HG02759 (cell line): ENCODE results near the gene TFF1.

Experiments used
- ATAC-seq: cut with Tn5 transposase; IDR thresholded peaks from one replicate; pipeline ENCODE4 v1.9.1; 2021; ENCODE audit warnings: mild to moderate bottlenecking, moderate library complexity; ENCODE audit not compliant: unreplicated experiment

TFF1 gene

DNA sequence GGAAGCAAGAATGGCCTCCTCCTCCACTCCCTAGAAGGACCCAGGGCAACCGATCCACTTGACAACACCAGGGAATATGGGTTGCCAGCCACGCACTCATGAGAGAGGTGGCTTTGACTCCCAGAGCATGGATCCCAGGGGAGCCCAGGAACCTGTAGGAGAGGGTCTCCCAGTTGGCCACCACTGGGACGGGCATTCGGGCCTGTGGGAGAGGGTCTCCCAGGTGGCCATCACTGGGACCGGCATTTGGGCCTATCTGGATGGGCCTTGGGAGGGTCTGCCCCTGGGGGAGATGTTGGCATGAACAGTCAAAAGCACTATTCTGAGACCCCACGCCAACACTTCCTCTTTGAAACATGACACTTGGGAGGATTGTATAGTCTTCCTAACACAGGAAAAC, 565 bp downstream of the TFF1 start:
- ATAC-seq = no peak

DNA sequence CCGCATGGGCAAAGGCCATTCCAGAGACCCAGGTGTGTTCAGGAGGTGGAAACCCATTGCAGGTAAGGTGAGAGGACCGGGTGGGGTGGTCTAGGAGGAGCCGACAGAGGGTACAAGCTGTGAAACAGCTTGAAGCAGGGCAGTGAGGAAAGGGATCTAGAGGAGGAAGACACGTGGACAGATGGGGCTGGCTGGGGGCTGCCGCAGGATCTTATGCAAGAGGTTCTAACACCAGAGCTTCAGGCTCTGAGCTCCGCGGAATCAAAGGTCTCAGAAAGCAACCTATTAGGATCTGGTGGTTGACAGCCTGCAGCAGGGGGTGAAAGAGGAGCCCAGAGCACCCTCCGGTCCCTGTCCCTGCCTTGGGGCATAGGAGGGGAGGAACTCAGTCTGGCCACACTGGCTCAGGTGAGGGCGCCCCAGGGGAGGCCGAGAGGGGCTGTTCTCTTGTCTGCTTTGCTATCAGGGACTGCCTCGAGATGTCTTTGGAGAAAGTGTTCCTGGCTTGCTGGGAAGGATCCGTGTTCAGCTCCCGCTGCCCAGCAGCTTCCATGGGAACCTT, 1.9 kb downstream of the TFF1 start:
- ATAC-seq = no peak

DNA sequence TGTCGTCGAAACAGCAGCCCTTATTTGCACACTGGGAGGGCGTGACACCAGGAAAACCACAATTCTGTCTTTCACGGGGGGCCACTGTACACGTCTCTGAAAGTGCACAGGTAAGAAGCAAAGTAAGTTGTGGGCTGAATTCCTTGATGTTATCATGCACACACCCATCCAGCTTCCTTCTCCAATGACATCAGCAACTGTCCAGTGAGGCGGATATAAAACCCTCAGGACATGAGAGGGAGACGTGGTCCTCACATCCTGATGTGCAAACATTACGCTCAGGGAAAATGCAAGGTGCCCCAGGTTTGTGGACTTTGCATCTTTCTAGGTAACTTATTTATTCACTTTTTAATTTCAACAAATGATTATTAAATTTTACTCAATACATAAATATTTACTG, 3.0 kb downstream of the TFF1 start:
- no peak for ATAC-seq

DNA sequence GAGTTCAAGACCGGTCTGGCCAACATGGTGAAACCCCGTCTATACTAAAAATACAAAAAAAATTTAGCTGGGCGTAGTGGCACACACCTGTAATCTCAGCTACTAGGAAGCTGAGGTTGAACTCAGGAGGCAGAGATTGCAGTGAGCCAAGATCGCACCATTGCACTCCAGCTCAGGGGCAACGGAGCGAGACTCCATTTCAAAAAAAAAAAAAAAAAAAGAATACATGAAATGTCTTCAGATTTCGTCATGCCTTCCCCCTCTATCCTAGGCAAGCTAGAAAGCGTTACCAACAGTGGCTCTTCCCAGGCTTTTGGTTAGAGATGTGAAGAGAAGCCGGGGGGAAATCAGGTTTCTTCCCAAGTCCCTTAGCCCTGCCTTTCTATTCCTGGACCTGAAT, 3.6 kb downstream of the TFF1 start:
- no peak for ATAC-seq

DNA sequence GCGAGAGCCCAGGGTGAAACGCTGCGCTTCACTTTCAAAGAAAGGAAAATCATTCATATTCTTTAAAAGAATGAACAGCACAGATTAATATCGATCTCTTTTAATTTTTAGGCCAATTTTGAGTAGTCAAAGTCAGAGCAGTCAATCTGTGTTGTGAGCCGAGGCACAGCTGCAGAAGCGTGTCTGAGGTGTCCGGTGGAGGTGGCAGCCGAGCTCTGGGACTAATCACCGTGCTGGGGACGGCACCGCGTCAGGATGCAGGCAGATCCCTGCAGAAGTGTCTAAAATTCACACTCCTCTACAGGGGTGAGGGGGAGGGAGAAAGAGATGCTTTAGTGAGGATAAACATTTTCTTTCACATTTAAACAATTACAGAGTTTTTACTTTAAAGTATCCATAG, 4.1 kb downstream of the TFF1 start:
- no peak for ATAC-seq

DNA sequence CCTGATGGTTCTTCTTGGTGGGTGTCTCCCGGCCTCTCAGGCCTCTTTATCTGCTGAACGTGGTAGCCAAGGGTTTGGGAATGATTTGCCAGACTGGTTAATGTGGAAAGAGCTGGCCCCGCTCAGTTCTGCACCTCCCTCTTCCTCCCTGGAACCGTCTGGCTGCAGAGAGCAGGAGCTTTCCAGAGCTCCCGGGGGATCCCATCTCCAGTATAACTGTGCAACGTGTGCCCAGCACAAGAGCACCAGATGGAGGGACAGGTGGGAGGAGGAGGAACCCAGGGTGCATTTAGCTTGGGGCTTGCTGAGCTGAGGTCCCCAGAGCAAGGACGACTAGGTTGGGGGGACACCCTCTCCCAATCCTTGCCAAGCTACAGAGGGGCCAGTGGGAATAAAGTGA, 5.0 kb downstream of the TFF1 start:
- no peak for ATAC-seq

DNA sequence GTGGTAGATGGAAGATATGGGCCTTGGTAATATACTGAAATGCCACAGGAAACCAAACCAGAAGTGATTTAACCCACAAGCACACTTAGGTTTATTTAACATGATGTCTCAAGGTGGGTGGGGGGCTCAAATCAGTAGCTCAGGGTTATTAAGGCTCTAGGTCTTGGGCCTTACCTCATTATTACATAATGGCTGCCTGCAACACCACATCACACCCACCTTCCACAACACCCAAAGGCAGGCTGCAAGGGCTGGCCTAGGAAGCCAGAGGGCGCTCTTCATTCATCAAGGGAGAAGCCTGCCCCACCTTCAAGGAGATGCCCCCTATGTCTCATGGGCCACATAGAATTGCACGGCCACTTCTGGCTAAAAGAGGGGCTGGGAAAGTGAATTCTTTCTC, 6.0 kb downstream of the TFF1 start:
- no peak for ATAC-seq

DNA sequence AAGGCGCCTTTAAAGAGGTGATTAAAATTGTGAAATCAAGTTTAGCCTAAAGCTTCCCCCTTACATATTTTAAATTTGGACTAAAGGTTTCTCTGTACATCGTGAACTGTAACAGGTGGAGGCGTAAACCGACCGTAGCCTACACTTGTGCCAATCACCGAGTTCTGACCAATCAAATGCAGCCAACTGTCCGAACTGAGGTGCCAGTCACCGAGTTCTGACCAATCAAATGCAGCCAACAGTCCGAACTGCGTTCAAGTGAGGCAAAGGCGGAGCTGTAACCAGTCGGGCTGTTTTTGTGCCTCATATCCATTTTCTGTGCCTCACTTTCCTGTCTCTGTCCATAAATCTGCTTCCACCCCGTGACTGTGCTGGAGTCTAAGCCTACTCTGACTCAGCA, 7.4 kb downstream of the TFF1 start:
- ATAC-seq = no peak

DNA sequence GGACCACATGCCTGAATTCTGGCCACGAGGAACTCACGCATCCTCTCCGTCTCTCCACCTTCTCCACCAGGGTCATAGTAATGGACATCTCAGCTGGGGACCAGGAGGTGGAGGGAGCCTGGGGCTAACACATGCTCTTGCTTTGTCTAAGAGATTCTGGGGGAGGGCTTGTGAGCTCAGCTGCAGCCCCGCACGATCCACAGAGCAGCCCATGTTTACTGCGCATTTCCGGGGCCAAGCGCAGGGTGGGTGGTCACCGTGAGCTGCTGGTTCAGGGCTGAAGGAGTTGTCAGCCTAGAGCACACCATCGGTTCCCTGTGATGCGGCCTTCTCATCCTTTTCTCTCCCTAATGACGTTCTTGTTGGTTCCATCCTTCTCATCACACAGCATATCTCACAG, 8.1 kb downstream of the TFF1 start:
- no peak for ATAC-seq

DNA sequence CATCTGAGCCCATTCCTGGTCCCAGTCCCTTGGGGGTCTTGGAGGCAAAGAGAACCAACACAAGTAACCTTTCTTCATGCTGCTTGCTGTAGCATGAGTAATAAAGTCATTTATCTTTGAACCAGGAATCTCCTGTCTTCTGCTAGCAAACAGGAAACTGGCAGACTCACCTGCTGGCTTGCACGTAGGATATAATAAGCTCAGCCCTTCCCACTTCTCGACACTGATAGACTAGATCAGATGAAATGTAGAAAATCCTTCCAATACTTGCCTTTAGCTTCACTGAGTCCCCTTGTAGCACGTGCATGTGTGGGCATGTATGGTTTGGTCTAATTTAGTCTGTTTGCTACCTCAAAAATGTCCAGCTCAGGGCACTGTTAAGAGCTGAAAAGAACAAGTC, 9.0 kb downstream of the TFF1 start:
- ATAC-seq = no peak

DNA sequence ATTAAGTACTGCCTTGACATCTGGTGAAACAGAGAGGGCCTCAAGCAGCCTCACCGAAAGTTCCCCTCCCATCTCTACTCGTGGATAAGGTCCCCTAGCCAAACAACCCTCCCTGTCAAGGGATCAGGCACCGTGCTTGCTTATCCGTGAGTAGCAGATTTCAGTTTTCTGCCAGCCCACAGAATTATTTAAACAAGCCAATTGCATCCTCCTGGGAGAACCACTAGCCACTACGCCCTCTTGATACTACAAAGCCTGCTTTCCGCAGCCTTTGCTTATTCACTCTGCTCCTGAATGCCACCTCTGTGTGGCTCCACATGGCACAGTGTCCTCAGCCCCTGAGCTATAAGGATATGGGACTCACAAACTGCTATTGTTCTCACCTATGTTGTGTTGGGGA, 9.7 kb downstream of the TFF1 start:
- no peak for ATAC-seq

DNA sequence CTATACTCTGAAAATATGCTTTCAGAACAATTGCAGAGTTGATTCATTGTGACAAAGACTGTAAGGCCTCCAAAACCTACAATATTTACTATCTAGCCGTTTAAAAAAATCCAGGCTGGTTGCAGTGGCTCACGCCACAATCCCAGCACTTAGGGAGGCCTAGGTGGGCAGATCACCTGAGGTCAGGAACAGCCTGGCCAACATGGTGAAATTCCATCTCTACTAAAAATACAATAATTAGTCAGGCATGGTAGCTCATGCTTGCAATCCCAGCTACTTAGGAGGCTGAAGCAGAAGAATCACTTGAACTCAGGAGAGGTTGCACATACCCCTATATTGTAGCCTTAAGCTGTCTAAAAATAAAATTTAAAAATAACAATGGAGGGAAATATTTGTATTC, 10.3 kb downstream of the TFF1 start:
- ATAC-seq = no peak

DNA sequence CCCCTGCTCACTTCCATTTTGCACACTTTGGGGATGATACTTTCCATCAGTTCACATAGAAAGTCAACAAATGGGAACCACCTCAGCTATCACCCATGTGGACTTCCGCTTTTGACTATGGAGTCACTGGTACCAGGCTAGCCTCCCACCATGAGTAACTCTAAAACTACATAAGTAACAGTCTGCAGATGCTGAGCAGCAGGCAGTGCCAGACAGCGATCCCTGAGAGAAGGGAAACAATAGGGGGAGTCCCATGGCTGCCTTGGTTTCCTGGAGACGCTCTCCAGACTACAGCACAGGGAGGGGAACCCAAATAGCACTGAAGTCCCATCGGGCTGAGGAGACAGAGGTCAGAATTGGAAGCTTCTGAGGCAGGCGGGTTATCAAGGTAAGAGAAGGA, 12.7 kb downstream of the TFF1 start:
- ATAC-seq = no peak

DNA sequence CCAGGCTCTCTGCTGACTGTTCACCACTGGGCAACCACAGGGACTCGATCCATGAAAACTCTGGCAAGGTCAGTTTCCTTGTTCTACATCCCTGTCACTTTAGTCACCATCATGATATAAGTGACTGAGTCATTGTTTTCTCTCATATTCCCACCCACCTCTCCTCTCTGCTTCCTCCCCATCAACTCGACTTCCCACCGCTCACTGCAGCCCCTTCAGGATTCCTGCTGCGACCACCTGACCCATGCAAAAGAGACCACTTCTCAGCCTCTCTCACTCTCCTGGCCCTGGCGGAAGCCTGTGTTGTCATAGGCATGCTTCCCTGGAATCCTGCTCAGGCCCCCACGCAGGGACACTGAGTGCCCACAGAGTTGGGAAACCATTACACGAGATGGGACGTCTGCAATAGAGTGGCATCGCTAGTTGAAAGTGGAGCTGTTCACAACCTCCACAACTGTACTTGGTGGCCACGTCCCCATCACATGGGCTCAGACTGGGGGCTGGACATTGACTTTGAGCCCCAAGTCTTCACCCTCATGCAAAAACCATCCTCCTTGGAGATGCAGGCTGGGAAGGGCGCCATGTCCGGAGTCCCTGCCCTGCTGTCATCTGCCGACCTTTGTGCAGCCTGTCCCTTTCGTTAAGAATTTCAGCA, 13.8 kb downstream of the TFF1 start:
- ATAC-seq = no peak

DNA sequence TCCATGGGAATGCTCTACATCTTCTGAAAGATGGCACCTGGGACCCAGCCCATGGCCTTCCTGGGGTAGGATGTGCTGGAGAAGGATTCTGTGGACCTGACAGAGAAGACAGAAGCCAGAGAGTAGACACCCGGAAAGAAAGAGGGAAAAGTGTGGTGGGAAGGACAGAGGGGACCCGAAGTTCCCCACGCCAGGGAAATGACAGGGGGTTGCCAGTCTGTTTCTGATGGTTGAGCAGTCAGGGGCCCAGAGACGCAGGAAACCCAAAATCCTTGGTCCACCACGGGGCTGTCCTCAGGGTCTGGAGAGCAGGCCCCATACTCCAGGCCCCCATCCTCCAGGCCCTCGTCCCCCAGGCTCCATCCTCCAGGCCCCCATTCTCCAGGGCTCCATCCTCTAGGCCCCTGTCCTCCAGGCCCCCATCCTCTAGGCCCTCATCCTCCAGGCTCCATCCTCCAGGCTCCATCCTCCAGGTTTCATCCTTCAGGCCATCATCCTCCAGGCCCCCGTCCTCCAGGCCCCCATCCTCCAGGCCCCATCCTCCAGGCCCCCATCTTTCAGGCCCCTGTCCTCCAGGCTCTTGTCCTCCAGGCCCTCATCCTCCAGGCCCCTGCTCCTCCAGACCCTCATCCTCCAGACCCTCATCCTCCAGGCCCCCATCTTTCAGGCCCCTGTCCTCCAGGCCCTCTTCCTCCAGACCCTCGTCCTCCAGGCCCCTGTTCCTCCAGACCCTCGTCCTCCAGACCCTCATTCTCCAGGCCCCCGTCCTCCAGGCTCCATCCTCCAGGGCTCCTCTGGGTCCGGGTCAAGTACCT, 14.5 kb downstream of the TFF1 start:
- no peak for ATAC-seq

DNA sequence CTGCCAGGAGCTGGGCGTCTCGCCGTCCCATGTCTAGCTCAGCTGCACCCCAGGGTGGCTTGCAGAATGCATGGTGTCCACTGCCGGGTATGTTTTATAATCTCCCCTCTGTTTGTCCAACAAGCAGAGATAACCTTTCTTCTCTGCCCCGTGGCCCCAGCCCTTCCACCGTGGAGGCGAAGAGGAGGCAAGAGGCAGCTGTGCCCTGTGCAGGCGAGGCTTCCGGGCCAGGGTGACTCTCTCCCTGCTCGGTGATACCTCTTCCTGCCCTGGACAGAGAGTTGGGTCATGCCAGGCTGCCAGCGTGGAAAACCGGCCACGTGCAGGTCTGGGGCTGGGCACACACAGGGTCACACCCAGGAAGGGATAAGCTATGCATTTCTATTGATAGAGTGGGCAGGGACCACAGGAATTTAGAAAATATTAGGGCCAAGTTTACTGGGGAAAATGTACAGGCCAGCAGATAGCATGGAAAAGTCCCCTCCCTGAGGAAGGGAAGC, 15.4 kb downstream of the TFF1 start, which contains the start of gene TFF2:
Gene TFF2 (minus strand): TSS at position 68 of the 500 bp plus-strand sequence. CDS start 37 bp downstream, at position 31.
- ATAC-seq = no peak

DNA sequence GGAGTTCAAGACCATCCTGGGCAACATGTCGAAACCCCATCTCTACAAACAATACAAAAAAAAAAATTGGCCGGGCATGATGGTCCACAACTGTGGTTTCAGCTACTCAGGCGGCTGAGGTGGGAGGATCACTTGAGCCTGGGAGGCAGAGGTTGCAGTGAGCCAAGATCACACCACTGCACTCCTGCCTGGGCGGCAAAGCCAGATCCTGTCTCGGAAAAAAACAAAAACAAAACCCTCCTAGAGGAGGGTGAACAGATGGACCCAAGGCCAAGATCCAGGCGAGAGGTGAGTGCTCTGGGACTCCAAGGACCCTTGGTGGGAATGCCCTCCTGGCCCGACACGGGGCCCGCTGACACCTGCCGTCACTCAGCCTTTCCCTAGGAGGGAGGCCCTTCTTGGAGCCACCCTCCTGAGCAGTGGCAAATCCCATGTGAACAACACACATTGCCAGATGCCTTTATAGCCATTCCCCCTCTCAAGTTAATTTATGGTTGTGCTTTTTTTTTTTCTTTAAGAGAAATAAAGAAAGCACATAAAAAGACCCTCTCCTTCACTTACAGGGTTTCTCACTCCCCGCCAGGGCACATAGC, 15.9 kb downstream of the TFF1 start:
- ATAC-seq = no peak

DNA sequence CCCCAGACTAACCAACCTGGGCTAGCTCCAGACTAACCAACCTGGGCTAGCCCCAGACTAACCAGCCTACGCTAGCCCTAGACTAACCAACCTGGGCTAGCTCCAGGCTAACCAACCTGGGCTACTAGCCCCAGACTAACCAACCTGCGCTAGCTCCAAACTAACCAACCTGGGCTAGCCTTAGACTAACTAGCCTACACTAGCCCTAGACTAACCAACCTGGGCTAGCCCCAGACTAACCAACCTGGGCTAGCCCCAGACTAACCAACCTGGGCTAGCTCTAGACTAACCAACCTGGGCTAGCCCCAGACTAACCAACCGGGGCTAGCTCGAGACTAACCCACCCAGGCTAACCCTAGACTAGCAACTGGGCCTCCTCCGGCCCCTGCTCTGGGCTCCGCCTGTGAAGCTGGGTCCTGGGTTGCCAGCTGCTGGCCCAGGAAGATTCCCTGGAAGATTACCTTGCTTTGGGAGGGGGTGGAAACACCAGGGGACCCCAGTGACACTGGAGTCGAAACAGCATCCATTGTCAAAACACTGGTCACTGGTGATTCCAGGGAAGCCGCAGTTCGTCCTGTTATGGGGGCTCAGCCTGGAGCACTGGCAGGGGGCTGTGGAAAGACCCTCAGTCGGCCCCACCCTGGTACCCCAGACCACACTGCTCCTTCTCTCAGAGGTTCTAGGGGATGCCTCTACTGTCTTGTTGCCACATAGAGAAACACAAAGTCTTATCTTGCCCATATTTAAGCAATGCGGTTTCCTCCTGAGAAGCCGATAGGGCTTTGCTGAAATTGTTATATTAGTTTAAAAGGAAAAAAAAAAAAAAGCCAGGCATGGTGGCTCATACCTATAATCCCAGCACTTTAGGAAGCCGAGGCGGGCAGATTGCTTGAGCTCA, 16.7 kb downstream of the TFF1 start:
- ATAC-seq = no peak

DNA sequence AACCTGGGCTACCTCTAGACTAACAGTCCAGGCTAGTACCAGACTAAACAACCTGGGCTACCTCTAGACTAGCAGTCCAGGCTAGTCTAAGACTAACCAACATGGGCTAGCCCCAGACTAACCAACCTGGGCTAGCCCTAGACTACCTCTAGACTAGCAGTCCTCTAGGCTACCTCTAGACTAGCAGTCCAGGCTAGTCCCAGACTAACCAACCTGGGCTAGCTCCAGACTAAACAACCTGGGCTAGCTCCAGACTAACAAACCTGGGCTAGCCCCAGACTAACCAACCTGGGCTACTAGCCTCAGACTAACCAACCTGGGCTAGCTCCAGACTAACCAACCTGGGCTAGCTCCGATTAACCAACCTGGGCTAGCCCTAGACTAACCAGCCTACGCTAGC, 17.6 kb downstream of the TFF1 start:
- no peak for ATAC-seq

DNA sequence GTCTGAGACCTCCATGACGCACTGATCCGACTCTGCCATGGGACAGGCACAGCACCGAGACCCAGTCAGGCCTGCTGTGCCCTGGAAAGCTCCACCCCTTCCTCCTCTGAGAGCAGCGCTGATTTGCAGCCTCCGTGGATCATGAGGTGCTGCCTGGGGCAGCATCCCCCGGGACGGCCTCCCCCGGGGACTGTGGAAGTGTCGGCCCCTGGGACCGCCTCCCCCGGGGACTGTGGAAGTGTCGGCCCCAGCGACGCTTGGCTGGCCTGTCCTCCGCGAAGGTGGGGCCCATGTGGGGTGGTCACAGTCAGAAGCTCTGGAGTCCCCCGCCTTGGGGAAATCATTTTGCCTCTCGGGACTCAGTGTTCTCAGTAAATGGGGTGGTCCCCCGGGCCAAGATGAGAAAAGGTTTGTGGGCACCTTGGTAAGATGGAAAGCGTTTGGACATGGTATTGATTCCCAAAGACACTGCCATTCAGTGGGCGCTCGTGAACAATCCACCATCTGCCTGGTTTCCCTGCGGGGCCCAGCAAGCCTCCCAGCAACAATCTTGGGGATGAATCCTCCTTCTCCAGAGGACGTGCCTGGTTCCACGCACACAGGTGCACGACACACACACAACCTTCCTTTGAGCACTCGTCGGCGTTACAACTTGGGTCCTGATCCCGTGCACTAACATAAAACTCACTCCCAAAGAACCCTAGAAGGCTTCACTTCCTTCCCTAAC, 18.6 kb downstream of the TFF1 start:
- no peak for ATAC-seq
